Measurements from ENCODE around the gene RBFA. TPM values are rescaled to one million over a fixed set of nuclear protein-coding genes. Genes with fewer than 3 reads are reported as not detected.

The RBFA gene
- total and polyA plus RNA-seq, 2 donors (not counting 3 experiments of a cell fraction or from before 2014, with no cell fraction given) = 27.4 to 34.8 TPM

GRCh38 chr18:79985172-79985571, 49.1 kb upstream of the RBFA start:
- CTCF ChIA-PET = interaction anchor here (1.0 to 1.4 kb wide), 3 partner anchors 8 to 175 kb away, joined by 3 read pairs; no protein-coding TSS in a partner anchor
- FAIRE-seq (no peak), DNase-seq (ENCODE audit: low read depth, low spot score) (no peak)
- Histone ChIP-seq H2AFZ (ENCODE audit: low read depth, low read length) (no peak overlapping the region), H3K79me2 (ENCODE audit: control insufficient read depth, insufficient read depth, low read length) (peaks cover 81% of the 10 kb centered on the region), H3K4me1 (ENCODE audit: control insufficient read depth, extremely low read depth, insufficient read depth, low read length) (peaks cover 13% of the 10 kb centered on the region), H4K20me1 (replicated peaks; ENCODE audit: control insufficient read depth, extremely low read depth, insufficient read depth, low read length) (no peaks in the 10 kb centered on the region), H3K9ac (replicated peaks; ENCODE audit: extremely low read depth, insufficient read depth, low read length) (no peak overlapping the region), H3K27ac (ENCODE audit: insufficient read depth, low read depth, low read length) (no peak overlapping the region), H3K4me3 (replicated peaks in 1 of 3; ENCODE audit: insufficient read depth in 1 of 3, low read depth in 1 of 3, low read length in 3 of 3) (no peak overlapping the region), H3K4me2 (ENCODE audit: insufficient read depth, low read length) (no peak overlapping the region), H3K9me3 (replicated peaks; ENCODE audit: control insufficient read depth, insufficient read depth, low read length) (no peaks in the 10 kb centered on the region), H3K36me3 (ENCODE audit: control insufficient read depth in 2 of 2, extremely low read depth in 1 of 2, insufficient read depth in 2 of 2, low read length in 2 of 2) (peaks cover 4 to 7% of the 10 kb centered on the region in 2 experiments), H3K27me3 (ENCODE audit: control insufficient read depth in 2 of 2, insufficient read depth in 2 of 2, low read length in 2 of 2) (no peaks in the 10 kb centered on the region), H3K9me1 (replicated peaks; ENCODE audit: control insufficient read depth, extremely low read depth, insufficient read depth, low read length) (no peaks in the 10 kb centered on the region)
- intact Hi-C loops (cut with micrococcal nuclease) (loop anchor here (5.0 kb wide), 1 partner anchor 608 kb away; no protein-coding TSS in a partner anchor), dilution Hi-C loops (cut with MboI; ENCODE audit: extremely low pct_ligation_motif_present, low sequenced_read_pairs) (no loop called here)
- no TSS peak for BruUV-seq (replicated peaks)
- POLR2A ChIA-PET = no interaction called here
- TF ChIP-seq MAX (IDR thresholded peaks at IDR 0.05; ENCODE audit: insufficient read depth, insufficient read length) = no peak
- TF ChIP-seq CTCF (IDR thresholded peaks at IDR 0.05; ENCODE audit: extremely low read depth in 1 of 2, insufficient read depth in 1 of 2, low read depth in 1 of 2, low read length in 2 of 2) = no peak
- no peak for TF ChIP-seq JUN (IDR thresholded peaks at IDR 0.05; ENCODE audit: borderline replicate concordance, insufficient read depth, insufficient read length, low read depth)
- TF ChIP-seq FOS (IDR thresholded peaks at IDR 0.05; ENCODE audit: borderline replicate concordance, insufficient read depth, low read length) = no peak
- TF ChIP-seq POLR2A (IDR thresholded peaks at IDR 0.05; ENCODE audit: low read depth, low read length) = no peak
- no peak for TF ChIP-seq GATA2 (IDR thresholded peaks at IDR 0.05; ENCODE audit: insufficient read depth, insufficient read length, low read depth, low read length)
- no peak for TF ChIP-seq EZH2 (IDR thresholded peaks at IDR 0.05; ENCODE audit: borderline replicate concordance, low read depth, low read length, severe bottlenecking)
- TF ChIP-seq MYC (IDR thresholded peaks at IDR 0.05; ENCODE audit: low read depth, low read length) = no peak
- no peak for TF ChIP-seq POLR2AphosphoS5 (IDR thresholded peaks at IDR 0.05; ENCODE audit: insufficient read depth, low read depth, low read length)
